Osteocyte (in vitro differentiated cells): Measurements from ENCODE around the gene CXCL14. TPM values are rescaled to one million over a fixed set of nuclear protein-coding genes. Genes with fewer than 3 reads are reported as not detected.
"Not testable (repeated sequence)": the region's sequence is repeated elsewhere in the genome, so short reads cannot be mapped to it uniquely, and the experiment has no call there.

ENCODE experiments used
- DNase-seq: peaks from one replicate; pipeline ENCODE4 v3.0.0; 2021; ENCODE audit warnings: mixed read lengths; ENCODE audit not compliant: unreplicated experiment; ENCODE audit errors: extremely low spot score
- H3K27ac Mint-ChIP-seq: one replicate; pipeline ENCODE4 v1.8.0; 2021; ENCODE audit warnings: mild to moderate bottlenecking, mixed read lengths; ENCODE audit not compliant: unreplicated experiment
- H3K27me3 Mint-ChIP-seq: one replicate; pipeline ENCODE4 v1.8.0; 2021; ENCODE audit warnings: mixed read lengths; ENCODE audit not compliant: unreplicated experiment
- H3K36me3 Mint-ChIP-seq: one replicate; pipeline ENCODE4 v1.8.0; 2021; ENCODE audit warnings: mixed read lengths; ENCODE audit not compliant: unreplicated experiment
- H3K4me1 Mint-ChIP-seq: one replicate; pipeline ENCODE4 v1.8.0; 2021; ENCODE audit warnings: mixed read lengths; ENCODE audit not compliant: unreplicated experiment
- H3K4me3 Mint-ChIP-seq: one replicate; pipeline ENCODE4 v1.8.0; 2021; ENCODE audit warnings: mild to moderate bottlenecking, moderate library complexity, mixed read lengths; ENCODE audit not compliant: unreplicated experiment
- H3K9me3 Mint-ChIP-seq: one replicate; pipeline ENCODE4 v1.8.0; 2021; ENCODE audit warnings: mixed read lengths; ENCODE audit not compliant: unreplicated experiment
- CTCF ChIP-seq: fragments of 200-600 bp; sonication (generic); IDR thresholded peaks from 2 replicates; pipeline ENCODE4 v1.5.0; 2021; ENCODE audit warnings: antibody characterized with exemption, mild to moderate bottlenecking, moderate library complexity
- total RNA-seq: library from RNA; stranded (reverse); gene quantifications from 2 replicates; pipeline ENCODE4 v1.2.1, GENCODE V29; 2021

The CXCL14 gene
- total RNA-seq, 1 donor from 2014 or later: 0.16 TPM

DNA sequence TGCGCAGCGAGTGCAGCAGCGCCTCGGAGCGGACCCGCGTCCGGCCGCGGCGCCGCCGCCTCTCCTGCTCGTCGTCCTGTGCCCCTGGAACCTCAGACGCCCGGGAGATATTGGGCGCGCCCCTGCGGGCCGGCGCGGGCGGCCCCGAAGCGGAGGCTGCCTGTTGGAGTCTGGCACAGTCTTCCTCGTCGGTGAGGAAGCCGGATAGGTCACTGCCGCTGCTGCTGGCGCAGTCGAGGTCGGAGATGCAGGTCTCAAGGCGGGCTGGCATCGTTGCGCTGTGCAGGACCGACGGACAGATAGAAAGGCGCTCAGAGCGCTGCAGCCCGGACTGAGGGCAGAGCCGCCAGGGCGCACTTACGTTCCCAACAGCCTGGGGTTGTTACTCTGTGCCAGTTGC lies 43.4 kb downstream of the CXCL14 start:
- Mint-ChIP-seq H3K9me3 (peaks cover 4% of the 10 kb centered on the region), H3K27me3 (peaks cover 94% of the 10 kb centered on the region), H3K36me3 (no peaks in the 10 kb centered on the region), H3K4me3 (no peak overlapping the region), H3K4me1 (peaks cover 8% of the 10 kb centered on the region), H3K27ac (no peak overlapping the region)
- DNase-seq: no peak
- TF ChIP-seq CTCF: no peak

DNA sequence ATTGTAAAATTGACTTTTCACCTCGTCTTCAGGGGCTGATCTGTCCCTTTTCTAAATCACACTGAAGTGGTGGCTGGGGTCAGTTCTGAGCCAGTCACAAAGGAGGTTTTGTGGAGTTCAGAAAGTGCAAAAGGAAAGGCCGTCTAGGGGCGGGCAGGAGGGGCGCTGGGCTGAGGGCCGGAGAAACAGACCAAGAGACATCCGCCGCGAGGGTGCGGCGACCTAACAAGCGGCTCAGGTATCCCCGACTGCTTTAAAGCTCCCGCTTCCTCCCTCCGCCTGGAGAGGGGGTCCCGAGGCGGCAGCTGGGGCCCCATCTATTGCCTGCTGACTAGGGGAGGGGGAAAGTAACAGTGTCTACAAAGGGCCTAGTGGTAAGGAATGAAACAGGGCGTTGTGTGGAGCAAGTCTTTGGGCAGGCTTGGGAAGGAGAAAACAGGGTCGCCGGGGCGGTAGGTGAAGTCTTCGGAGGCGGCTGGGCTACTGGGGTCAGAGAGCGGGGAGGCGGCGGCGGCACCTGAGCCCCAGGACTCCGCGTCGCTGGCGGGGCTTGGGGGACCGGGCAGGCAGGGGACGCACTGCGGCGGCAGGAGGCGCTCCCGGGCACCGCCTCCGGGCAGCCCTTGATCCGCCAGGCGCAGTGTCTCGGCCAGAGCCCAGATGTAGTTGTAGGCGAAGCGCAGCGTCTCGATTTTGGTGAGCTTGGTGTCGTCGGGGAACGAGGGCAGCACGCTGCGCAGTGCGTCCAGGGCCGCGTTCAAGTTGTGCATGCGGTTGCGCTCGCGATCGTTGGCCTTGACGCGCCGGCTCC lies 44.0 kb downstream of the CXCL14 start:
- Mint-ChIP-seq H3K36me3 (no peaks in the 10 kb centered on the region), H3K27ac (no peak overlapping the region), H3K27me3 (peaks cover 94% of the 10 kb centered on the region), H3K4me3 (no peak overlapping the region), H3K4me1 (peaks cover 8% of the 10 kb centered on the region), H3K9me3 (peaks cover 4% of the 10 kb centered on the region)
- DNase-seq: peak; percentile 75
- no peak for TF ChIP-seq CTCF

- H3K27me3 Mint-ChIP-seq: peaks cover 92% of the 10 kb centered on the region
- no peak overlapping the region for H3K4me3 Mint-ChIP-seq
- H3K36me3 Mint-ChIP-seq: no peaks in the 10 kb centered on the region
- no peak overlapping the region for H3K27ac Mint-ChIP-seq
- peaks cover 4% of the 10 kb centered on the region for H3K9me3 Mint-ChIP-seq
- H3K4me1 Mint-ChIP-seq: peaks cover 8% of the 10 kb centered on the region
- DNase-seq: no peak
- TF ChIP-seq CTCF: no peak
Measured at GRCh38 chr5:135533794-135534193, 45.0 kb downstream of the CXCL14 start.

DNA sequence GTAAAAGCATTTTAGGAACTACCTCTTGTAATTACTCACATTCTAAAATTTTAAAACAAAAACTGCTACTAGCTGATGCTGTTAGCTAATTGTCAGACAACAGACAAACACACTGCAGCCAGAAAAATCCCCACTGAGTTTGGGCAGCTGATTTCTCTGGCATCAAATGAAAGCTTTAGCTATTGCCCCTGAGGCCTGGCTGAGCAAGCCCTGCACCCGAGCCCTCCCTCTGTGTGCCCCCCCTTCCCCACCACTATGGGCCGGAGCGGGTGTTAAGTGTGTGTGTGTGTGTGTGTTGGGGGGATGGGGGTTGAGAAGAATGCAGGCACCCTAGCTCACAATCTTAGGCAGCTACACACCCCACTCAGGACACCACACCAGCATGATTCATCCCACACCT lies 45.5 kb downstream of the CXCL14 start:
- TF ChIP-seq CTCF: no peak
- Mint-ChIP-seq H3K4me3 (no peak overlapping the region), H3K9me3 (peaks cover 4% of the 10 kb centered on the region), H3K4me1 (peaks cover 8% of the 10 kb centered on the region), H3K36me3 (no peaks in the 10 kb centered on the region), H3K27me3 (peaks cover 88% of the 10 kb centered on the region), H3K27ac (no peak overlapping the region)
- DNase-seq: no peak

DNA sequence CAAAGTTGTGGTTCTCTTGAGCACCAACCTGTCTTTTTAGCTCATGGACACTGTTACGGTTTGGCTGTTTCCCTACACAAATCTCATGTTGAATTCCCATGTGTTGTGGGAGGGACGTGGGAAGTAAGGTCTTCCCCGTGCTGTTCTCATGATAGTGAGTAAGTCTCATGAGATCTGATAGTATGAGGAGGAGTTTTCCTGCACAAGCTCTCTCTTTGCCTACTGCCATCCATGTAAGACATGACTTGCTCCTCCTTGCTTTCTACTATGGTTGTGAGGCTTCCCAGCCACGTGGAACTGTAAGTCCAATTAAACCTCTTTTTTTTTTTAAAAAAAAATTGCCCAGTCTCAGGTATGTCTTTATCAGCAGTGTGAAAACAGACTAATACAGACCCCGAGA lies 49.2 kb downstream of the CXCL14 start:
- H3K27me3 Mint-ChIP-seq: peaks cover 89% of the 10 kb centered on the region
- not testable (repeated sequence) for H3K27ac Mint-ChIP-seq, H3K36me3 Mint-ChIP-seq, H3K4me3 Mint-ChIP-seq, H3K9me3 Mint-ChIP-seq, H3K4me1 Mint-ChIP-seq
- DNase-seq: peak; percentile 6
